ENCODE results near the gene S100A5.

GRCh38 chr1:153534226-153534924 is 6.4 kb downstream of the S100A5 start:
- TF ChIP-seq, protein P1, sequence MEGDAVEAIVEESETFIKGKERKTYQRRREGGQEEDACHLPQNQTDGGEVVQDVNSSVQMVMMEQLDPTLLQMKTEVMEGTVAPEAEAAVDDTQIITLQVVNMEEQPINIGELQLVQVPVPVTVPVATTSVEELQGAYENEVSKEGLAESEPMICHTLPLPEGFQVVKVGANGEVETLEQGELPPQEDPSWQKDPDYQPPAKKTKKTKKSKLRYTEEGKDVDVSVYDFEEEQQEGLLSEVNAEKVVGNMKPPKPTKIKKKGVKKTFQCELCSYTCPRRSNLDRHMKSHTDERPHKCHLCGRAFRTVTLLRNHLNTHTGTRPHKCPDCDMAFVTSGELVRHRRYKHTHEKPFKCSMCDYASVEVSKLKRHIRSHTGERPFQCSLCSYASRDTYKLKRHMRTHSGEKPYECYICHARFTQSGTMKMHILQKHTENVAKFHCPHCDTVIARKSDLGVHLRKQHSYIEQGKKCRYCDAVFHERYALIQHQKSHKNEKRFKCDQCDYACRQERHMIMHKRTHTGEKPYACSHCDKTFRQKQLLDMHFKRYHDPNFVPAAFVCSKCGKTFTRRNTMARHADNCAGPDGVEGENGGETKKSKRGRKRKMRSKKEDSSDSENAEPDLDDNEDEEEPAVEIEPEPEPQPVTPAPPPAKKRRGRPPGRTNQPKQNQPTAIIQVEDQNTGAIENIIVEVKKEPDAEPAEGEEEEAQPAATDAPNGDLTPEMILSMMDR (IDR thresholded peaks at IDR 0.05) = no peak
- TF ChIP-seq POLR2A (IDR thresholded peaks at IDR 0.05) = no peak
